GM23338 (cell line): ENCODE measurements around the gene TAF1B. TPM values are rescaled to one million over a fixed set of nuclear protein-coding genes. Genes with fewer than 3 reads are reported as not detected.
A peak's percentile ranks its signal among the peaks of the same experiment; 100 is the strongest.

Source experiments
- ATAC-seq: fragments of 200-7000 bp; cut with Tn5 transposase; 3 replicates; pipeline ENCODE4 v1.9.1; 2020
- DNase-seq: peaks from one replicate; pipeline ENCODE4 v3.0.0-alpha.2; 2015; ENCODE audit warnings: low spot score
- H2AFZ ChIP-seq: fragments of 200-600 bp; sonication (generic); 2 replicates; pipeline ENCODE4 v1.8.0; 2016; ENCODE audit warnings: antibody characterized with exemption, mild to moderate bottlenecking, moderate library complexity
- H3F3A ChIP-seq: fragments of 200-600 bp; sonication (generic); replicated peaks from 2 replicates; pipeline ENCODE4 v1.8.0; 2017; ENCODE audit warnings: antibody characterized with exemption, mixed run types, low read depth
- H3K27ac ChIP-seq: fragments of 200-600 bp; sonication (generic); 2 replicates; pipeline ENCODE4 v1.6.1; 2016; ENCODE audit warnings: low read depth
- H3K27me3 ChIP-seq: fragments of 200-600 bp; sonication (generic); 2 replicates; pipeline ENCODE4 v1.8.0; 2016; ENCODE audit warnings: mild to moderate bottlenecking, mixed run types, moderate library complexity; ENCODE audit not compliant: insufficient read depth
- H3K36me3 ChIP-seq: fragments of 200-600 bp; sonication (generic); 2 replicates; pipeline ENCODE4 v1.8.0; 2016; ENCODE audit warnings: mild to moderate bottlenecking; ENCODE audit not compliant: insufficient read depth
- H3K4me1 ChIP-seq: fragments of 200-600 bp; sonication (generic); 2 replicates; pipeline ENCODE4 v1.8.0; 2016; ENCODE audit warnings: mild to moderate bottlenecking, moderate library complexity; ENCODE audit not compliant: insufficient read depth
- H3K4me2 ChIP-seq: fragments of 200-600 bp; sonication (generic); 2 replicates; pipeline ENCODE4 v1.7.1; 2017; ENCODE audit warnings: mixed run types
- H3K4me3 ChIP-seq: fragments of 200-600 bp; sonication (generic); 2 replicates; pipeline ENCODE4 v1.6.1; 2016; ENCODE audit warnings: mixed run types
- H3K79me2 ChIP-seq: fragments of 200-600 bp; sonication (generic); replicated peaks from 2 replicates; pipeline ENCODE4 v1.8.0; 2017; ENCODE audit warnings: mild to moderate bottlenecking; ENCODE audit not compliant: insufficient read depth
- H3K9me2 ChIP-seq: fragments of 200-600 bp; sonication (generic); 2 replicates; pipeline ENCODE4 v1.8.0; 2017; ENCODE audit not compliant: insufficient read depth
- H4K20me1 ChIP-seq: fragments of 200-600 bp; sonication (generic); replicated peaks from 2 replicates; pipeline ENCODE4 v1.8.0; 2017; ENCODE audit warnings: mild to moderate bottlenecking; ENCODE audit not compliant: insufficient read depth
- H3K27ac Mint-ChIP-seq: 2 replicates; pipeline ENCODE4 v1.8.0; 2020; ENCODE audit warnings: inconsistent platforms, mild to moderate bottlenecking, moderate library complexity, mixed read lengths
- H3K27me3 Mint-ChIP-seq: 3 replicates; pipeline ENCODE4 v1.8.0; 2022; ENCODE audit warnings: low read depth, mild to moderate bottlenecking, moderate library complexity, mixed read lengths, inconsistent platforms; ENCODE audit not compliant: insufficient read depth, poor library complexity
- H3K36me3 Mint-ChIP-seq: 3 replicates; pipeline ENCODE4 v1.8.0; 2021; ENCODE audit warnings: low read depth, mild to moderate bottlenecking, inconsistent platforms, moderate library complexity, mixed read lengths
- H3K4me1 Mint-ChIP-seq: 3 replicates; pipeline ENCODE4 v1.8.0; 2020; ENCODE audit warnings: mild to moderate bottlenecking, inconsistent platforms, mixed read lengths
- H3K4me3 Mint-ChIP-seq: 3 replicates; pipeline ENCODE4 v1.8.0; 2021; ENCODE audit warnings: moderate library complexity, mild to moderate bottlenecking, inconsistent platforms, mixed read lengths
- H3K9me3 Mint-ChIP-seq: 3 replicates; pipeline ENCODE4 v1.8.0; 2020; ENCODE audit warnings: moderate library complexity, mild to moderate bottlenecking, inconsistent platforms, mixed read lengths
- CREB1 ChIP-seq: fragments of 250-450 bp; sonication (Bioruptor Pico); IDR thresholded peaks from 2 replicates; pipeline ENCODE4 v1.5.0; 2020; ENCODE audit warnings: low read depth, mild to moderate bottlenecking, moderate library complexity
- EZH2 ChIP-seq: fragments of 200-600 bp; sonication (generic); IDR thresholded peaks from one replicate; pipeline ENCODE4 v1.8.0; 2017; ENCODE audit warnings: antibody characterized with exemption, mild to moderate bottlenecking, low read depth; ENCODE audit not compliant: unreplicated experiment
- EZH2phosphoT487 ChIP-seq: fragments of 200-600 bp; sonication (generic); IDR thresholded peaks from one replicate; pipeline ENCODE4 v1.8.1; 2018; ENCODE audit warnings: antibody characterized with exemption; ENCODE audit not compliant: unreplicated experiment
- JUNB ChIP-seq: IDR thresholded peaks from one replicate; pipeline ENCODE4 v1.6.1; 2016; ENCODE audit warnings: antibody characterized with exemption; ENCODE audit not compliant: unreplicated experiment
- NANOG ChIP-seq: IDR thresholded peaks from 2 replicates; pipeline ENCODE4 v1.6.1; 2016; ENCODE audit warnings: antibody characterized with exemption, borderline replicate concordance
- STAT1 ChIP-seq: IDR thresholded peaks from one replicate; pipeline ENCODE4 v1.6.1; 2016; ENCODE audit warnings: antibody characterized with exemption; ENCODE audit not compliant: unreplicated experiment
- ZNF114 ChIP-seq: fragments of 250-450 bp; sonication (Bioruptor Pico); IDR thresholded peaks from 2 replicates; pipeline ENCODE4 v1.5.0; 2020; ENCODE audit warnings: mild to moderate bottlenecking, moderate library complexity
- ZNF331 ChIP-seq: fragments of 250-450 bp; sonication (Bioruptor Pico); IDR thresholded peaks from 2 replicates; pipeline ENCODE4 v1.5.0; 2020; ENCODE audit warnings: low read depth, mild to moderate bottlenecking, moderate library complexity
- polyA plus RNA-seq: library from polyadenylated mRNA; unstranded; fragments of >200 nt; fragmentation: Nextera tagmentation; extraction: Ambion mirVana; gene quantifications from 2 replicates; pipeline ENCODE4 v1.2.1, GENCODE V29; 2016
- total RNA-seq: library from RNA; depleted of rRNA; stranded (reverse); fragments of >200 nt; shearing (Covaris generic); gene quantifications from 2 replicates; pipeline ENCODE4 v1.2.3, GENCODE V29; 2014
- TF ChIP-seq, protein P1 (sequence below), 2 experiments: fragments of 200-600 bp in 1 of 2; sonication (generic) in 1 of 2; conservative IDR thresholded peaks; 2 replicates each; pipeline versions ENCODE4 v1.5.1 to v1.6.1; 2016 to 2017; ENCODE audit warnings: antibody characterized with exemption in 2 of 2, low read depth in 2 of 2, mild to moderate bottlenecking in 2 of 2, moderate library complexity in 1 of 2
- TF ChIP-seq, protein P2 (sequence below): IDR thresholded peaks from 2 replicates; pipeline ENCODE4 v1.6.1; 2016; ENCODE audit warnings: antibody characterized with exemption
- TF ChIP-seq, protein P3 (sequence below): IDR thresholded peaks from one replicate; pipeline ENCODE4 v1.6.1; 2018; ENCODE audit warnings: antibody characterized with exemption; ENCODE audit not compliant: unreplicated experiment

Gene TAF1B
- total and polyA plus RNA-seq, 2 experiments from 2014 or later = 22.2 to 28.9 TPM

DNA sequence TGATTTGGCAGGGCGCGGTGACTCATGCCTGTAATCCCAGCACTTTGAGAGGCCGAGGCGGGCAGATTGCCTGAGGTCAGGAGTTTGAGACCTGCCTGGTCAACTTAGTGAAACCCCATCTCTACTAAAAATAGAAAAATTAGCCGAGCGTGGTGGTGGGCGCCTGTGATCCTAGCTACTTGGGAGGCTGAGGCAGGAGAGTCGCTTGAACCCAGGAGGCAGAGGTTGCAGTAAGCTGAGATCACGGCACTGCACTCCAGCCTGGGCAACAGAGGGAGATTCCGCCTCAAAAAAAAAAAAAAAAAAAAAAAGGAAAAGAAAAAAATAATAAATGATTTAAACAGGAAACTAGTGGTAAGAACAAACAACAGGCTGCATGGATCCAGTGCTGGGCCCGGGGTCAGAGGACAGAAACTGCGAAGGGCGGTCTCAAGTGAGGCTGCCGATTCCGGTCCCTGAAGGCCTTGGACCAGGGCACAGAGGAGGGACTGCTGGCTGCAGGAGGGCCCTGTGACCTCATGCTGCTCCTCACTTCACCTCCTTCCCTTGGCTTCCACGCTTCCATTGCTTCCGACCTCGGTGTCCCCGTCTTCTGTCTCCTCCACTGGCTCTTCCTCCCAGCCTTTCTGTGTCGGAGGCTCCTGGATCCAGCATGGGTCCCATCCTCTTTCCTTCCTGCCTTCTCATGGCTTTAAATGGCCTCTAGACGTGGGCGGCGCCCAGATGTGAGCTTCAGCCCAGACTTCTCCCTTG, 106.1 kb downstream of the TAF1B start:
- DNase-seq (peak; percentile 14), ATAC-seq (no peak)
- no peak overlapping the region for H3K27ac Mint-ChIP-seq
- no peak overlapping the region for H3K27ac ChIP-seq
- no peaks in the 10 kb centered on the region for H3K36me3 ChIP-seq
- no peak overlapping the region for H2AFZ ChIP-seq
- peaks cover 10% of the 10 kb centered on the region for H3K4me1 Mint-ChIP-seq
- H3K27me3 ChIP-seq = peaks cover 40% of the 10 kb centered on the region
- H3K4me3 ChIP-seq = no peak overlapping the region
- no peaks in the 10 kb centered on the region for H3K9me2 ChIP-seq
- no peaks in the 10 kb centered on the region for H3K4me1 ChIP-seq
- H3K4me3 Mint-ChIP-seq = peak overlapping the region; percentile 78
- H3K27me3 Mint-ChIP-seq = peaks cover 24% of the 10 kb centered on the region
- H4K20me1 ChIP-seq = no peaks in the 10 kb centered on the region
- no peaks in the 10 kb centered on the region for H3K9me3 Mint-ChIP-seq
- TF ChIP-seq NANOG = no peak
- no peak for TF ChIP-seq JUNB
- TF ChIP-seq EZH2phosphoT487 = no peak
- no peak for TF ChIP-seq ZNF114 (CRISPR knock-in tag)
- no peak for TF ChIP-seq CREB1 (CRISPR knock-in tag)
- TF ChIP-seq, protein P1, sequence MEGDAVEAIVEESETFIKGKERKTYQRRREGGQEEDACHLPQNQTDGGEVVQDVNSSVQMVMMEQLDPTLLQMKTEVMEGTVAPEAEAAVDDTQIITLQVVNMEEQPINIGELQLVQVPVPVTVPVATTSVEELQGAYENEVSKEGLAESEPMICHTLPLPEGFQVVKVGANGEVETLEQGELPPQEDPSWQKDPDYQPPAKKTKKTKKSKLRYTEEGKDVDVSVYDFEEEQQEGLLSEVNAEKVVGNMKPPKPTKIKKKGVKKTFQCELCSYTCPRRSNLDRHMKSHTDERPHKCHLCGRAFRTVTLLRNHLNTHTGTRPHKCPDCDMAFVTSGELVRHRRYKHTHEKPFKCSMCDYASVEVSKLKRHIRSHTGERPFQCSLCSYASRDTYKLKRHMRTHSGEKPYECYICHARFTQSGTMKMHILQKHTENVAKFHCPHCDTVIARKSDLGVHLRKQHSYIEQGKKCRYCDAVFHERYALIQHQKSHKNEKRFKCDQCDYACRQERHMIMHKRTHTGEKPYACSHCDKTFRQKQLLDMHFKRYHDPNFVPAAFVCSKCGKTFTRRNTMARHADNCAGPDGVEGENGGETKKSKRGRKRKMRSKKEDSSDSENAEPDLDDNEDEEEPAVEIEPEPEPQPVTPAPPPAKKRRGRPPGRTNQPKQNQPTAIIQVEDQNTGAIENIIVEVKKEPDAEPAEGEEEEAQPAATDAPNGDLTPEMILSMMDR (conservative IDR thresholded peaks at IDR 0.05; ENCODE audit: low read depth in 2 of 2) = no peak
- no peak for TF ChIP-seq EZH2
- TF ChIP-seq, protein P2, sequence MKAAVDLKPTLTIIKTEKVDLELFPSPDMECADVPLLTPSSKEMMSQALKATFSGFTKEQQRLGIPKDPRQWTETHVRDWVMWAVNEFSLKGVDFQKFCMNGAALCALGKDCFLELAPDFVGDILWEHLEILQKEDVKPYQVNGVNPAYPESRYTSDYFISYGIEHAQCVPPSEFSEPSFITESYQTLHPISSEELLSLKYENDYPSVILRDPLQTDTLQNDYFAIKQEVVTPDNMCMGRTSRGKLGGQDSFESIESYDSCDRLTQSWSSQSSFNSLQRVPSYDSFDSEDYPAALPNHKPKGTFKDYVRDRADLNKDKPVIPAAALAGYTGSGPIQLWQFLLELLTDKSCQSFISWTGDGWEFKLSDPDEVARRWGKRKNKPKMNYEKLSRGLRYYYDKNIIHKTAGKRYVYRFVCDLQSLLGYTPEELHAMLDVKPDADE = no peak
- TF ChIP-seq ZNF331 (CRISPR knock-in tag) = no peak
- TF ChIP-seq, protein P3, sequence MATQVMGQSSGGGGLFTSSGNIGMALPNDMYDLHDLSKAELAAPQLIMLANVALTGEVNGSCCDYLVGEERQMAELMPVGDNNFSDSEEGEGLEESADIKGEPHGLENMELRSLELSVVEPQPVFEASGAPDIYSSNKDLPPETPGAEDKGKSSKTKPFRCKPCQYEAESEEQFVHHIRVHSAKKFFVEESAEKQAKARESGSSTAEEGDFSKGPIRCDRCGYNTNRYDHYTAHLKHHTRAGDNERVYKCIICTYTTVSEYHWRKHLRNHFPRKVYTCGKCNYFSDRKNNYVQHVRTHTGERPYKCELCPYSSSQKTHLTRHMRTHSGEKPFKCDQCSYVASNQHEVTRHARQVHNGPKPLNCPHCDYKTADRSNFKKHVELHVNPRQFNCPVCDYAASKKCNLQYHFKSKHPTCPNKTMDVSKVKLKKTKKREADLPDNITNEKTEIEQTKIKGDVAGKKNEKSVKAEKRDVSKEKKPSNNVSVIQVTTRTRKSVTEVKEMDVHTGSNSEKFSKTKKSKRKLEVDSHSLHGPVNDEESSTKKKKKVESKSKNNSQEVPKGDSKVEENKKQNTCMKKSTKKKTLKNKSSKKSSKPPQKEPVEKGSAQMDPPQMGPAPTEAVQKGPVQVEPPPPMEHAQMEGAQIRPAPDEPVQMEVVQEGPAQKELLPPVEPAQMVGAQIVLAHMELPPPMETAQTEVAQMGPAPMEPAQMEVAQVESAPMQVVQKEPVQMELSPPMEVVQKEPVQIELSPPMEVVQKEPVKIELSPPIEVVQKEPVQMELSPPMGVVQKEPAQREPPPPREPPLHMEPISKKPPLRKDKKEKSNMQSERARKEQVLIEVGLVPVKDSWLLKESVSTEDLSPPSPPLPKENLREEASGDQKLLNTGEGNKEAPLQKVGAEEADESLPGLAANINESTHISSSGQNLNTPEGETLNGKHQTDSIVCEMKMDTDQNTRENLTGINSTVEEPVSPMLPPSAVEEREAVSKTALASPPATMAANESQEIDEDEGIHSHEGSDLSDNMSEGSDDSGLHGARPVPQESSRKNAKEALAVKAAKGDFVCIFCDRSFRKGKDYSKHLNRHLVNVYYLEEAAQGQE = no peak
- TF ChIP-seq STAT1 = no peak
- no peaks in the 10 kb centered on the region for H3K36me3 Mint-ChIP-seq
- no peaks in the 10 kb centered on the region for H3F3A ChIP-seq
- no peaks in the 10 kb centered on the region for H3K79me2 ChIP-seq
- H3K4me2 ChIP-seq = no peak overlapping the region
